IMR-90 (cell line): ENCODE results near the gene MOB3B. TPM values are rescaled to one million over a fixed set of nuclear protein-coding genes. Genes with fewer than 3 reads are reported as not detected.

ENCODE experiments used
- ATAC-seq: fragments of 200-7000 bp; cut with Tn5 transposase; 2 replicates; pipeline ENCODE4 v1.9.1; 2020; ENCODE audit warnings: low read depth, mild to moderate bottlenecking, moderate library complexity
- BruUV-seq: library from RNA; stranded (reverse); fragments of 400-500 nt; replicated peaks from 2 replicates; lab custom pipeline; 2021; lab: Mats Ljungman, UMichigan
- CTCF ChIA-PET: fragments of 300-600 bp; formaldehyde crosslinking; extraction: SDS; loops from one replicate; lab custom pipeline; 2021; ENCODE audit warnings: antibody characterized with exemption; lab: Yijun Ruan, JAX
- POLR2A ChIA-PET: fragments of 300-600 bp; sonication (Branson Sonifier 250); formaldehyde crosslinking; loops from one replicate; lab custom pipeline; 2022; ENCODE audit warnings: antibody characterized with exemption; ENCODE audit not compliant: unreplicated experiment; lab: Charles Lee
- DNase-seq: peaks from one replicate; pipeline ENCODE4 v3.0.0; 2013
- H2AFZ ChIP-seq: replicated peaks from 2 replicates; pipeline ENCODE3; 2013; ENCODE audit warnings: low read length, mild to moderate bottlenecking; ENCODE audit not compliant: poor library complexity
- H2AK5ac ChIP-seq: 2 replicates; pipeline ENCODE4 v1.6.1; 2013; ENCODE audit warnings: low read depth, low read length, inconsistent platforms
- H2AK9ac ChIP-seq: replicated peaks from 2 replicates; pipeline ENCODE3; 2013; ENCODE audit warnings: mild to moderate bottlenecking, low read depth, low read length, moderate library complexity; ENCODE audit not compliant: poor library complexity
- H2BK120ac ChIP-seq: 2 replicates; pipeline ENCODE4 v1.6.1; 2013; ENCODE audit warnings: low read depth, low read length, inconsistent platforms
- H2BK15ac ChIP-seq: 3 replicates; pipeline ENCODE4 v1.6.1; 2013; ENCODE audit warnings: low read depth, low read length, inconsistent platforms
- H2BK20ac ChIP-seq: 2 replicates; pipeline ENCODE4 v1.6.1; 2013; ENCODE audit warnings: low read depth, mild to moderate bottlenecking, inconsistent platforms, low read length, moderate library complexity
- H2BK5ac ChIP-seq: 2 replicates; pipeline ENCODE4 v1.6.1; 2013; ENCODE audit warnings: mild to moderate bottlenecking, low read depth, low read length, inconsistent platforms; ENCODE audit not compliant: poor library complexity, severe bottlenecking
- H3K14ac ChIP-seq: replicated peaks from 2 replicates; pipeline ENCODE4 v1.6.1; 2013; ENCODE audit warnings: low read depth, low read length, inconsistent platforms
- H3K18ac ChIP-seq: 2 replicates; pipeline ENCODE4 v1.6.1; 2013; ENCODE audit warnings: low read depth, low read length, control low read depth
- H3K23ac ChIP-seq: 2 replicates; pipeline ENCODE4 v1.6.1; 2013; ENCODE audit warnings: low read depth, low read length, inconsistent platforms
- H3K27ac ChIP-seq: 2 replicates; pipeline ENCODE4 v1.5.1; 2013; ENCODE audit warnings: mild to moderate bottlenecking, control low read depth, low read length; ENCODE audit not compliant: insufficient read depth
- H3K27me3 ChIP-seq: 2 replicates; pipeline ENCODE4 v1.6.1; 2013; ENCODE audit warnings: low read length; ENCODE audit not compliant: control insufficient read depth, insufficient read depth
- H3K36me3 ChIP-seq: 2 replicates; pipeline ENCODE4 v1.6.1; 2013; ENCODE audit warnings: low read length, mixed read lengths; ENCODE audit not compliant: control insufficient read depth, insufficient read depth
- H3K4ac ChIP-seq: 2 replicates; pipeline ENCODE4 v1.6.1; 2013; ENCODE audit warnings: low read depth, low read length, inconsistent platforms
- H3K4me1 ChIP-seq: 2 replicates; pipeline ENCODE4 v1.6.1; 2013; ENCODE audit warnings: low read length, mixed read lengths; ENCODE audit not compliant: control insufficient read depth, insufficient read depth
- H3K4me2 ChIP-seq: 2 replicates; pipeline ENCODE4 v1.6.1; 2013; ENCODE audit warnings: low read depth, mild to moderate bottlenecking, control low read depth, low read length, moderate library complexity
- H3K4me3 ChIP-seq: 2 replicates; pipeline ENCODE4 v1.5.1; 2013; ENCODE audit warnings: low read depth, mild to moderate bottlenecking, control low read depth, low read length, moderate library complexity; ENCODE audit not compliant: insufficient read depth
- H3K56ac ChIP-seq: 2 replicates; pipeline ENCODE4 v1.6.1; 2013; ENCODE audit warnings: low read length, inconsistent platforms; ENCODE audit not compliant: insufficient read depth; ENCODE audit errors: extremely low read depth
- H3K79me1 ChIP-seq, 2 experiments: 2 replicates each; pipeline ENCODE4 v1.6.1; 2013; ENCODE audit warnings: low read length in 2 of 2, inconsistent platforms in 1 of 2, low read depth in 1 of 2
- H3K9ac ChIP-seq: 2 replicates; pipeline ENCODE4 v1.6.1; 2013; ENCODE audit warnings: low read depth, low read length, control low read depth
- H3K9me1 ChIP-seq: 2 replicates; pipeline ENCODE4 v1.6.1; 2013; ENCODE audit warnings: low read length, inconsistent platforms; ENCODE audit not compliant: insufficient read depth
- H3K9me3 ChIP-seq: 2 replicates; pipeline ENCODE4 v1.6.1; 2013; ENCODE audit warnings: low read length; ENCODE audit not compliant: control insufficient read depth, insufficient read depth
- H4K20me1 ChIP-seq: 2 replicates; pipeline ENCODE4 v1.6.1; 2013; ENCODE audit warnings: low read length, inconsistent platforms; ENCODE audit not compliant: insufficient read depth
- H4K5ac ChIP-seq: 2 replicates; pipeline ENCODE4 v1.6.1; 2013; ENCODE audit warnings: mild to moderate bottlenecking, low read depth, low read length, control low read depth
- H4K8ac ChIP-seq, 2 experiments: 2 replicates each; pipeline ENCODE4 v1.6.1; 2013; ENCODE audit warnings: low read depth in 2 of 2, low read length in 2 of 2, control low read depth in 1 of 2, inconsistent platforms in 1 of 2
- H4K91ac ChIP-seq: 2 replicates; pipeline ENCODE4 v1.6.1; 2013; ENCODE audit warnings: low read depth, low read length, inconsistent platforms; ENCODE audit not compliant: insufficient read depth
- CEBPB ChIP-seq: IDR thresholded peaks from 2 replicates; pipeline ENCODE4 v1.6.1; 2012; ENCODE audit warnings: low read depth, low read length, improper control_type of control experiment
- NFE2L2 ChIP-seq: fragments of 150-350 bp; IDR thresholded peaks from 2 replicates; pipeline ENCODE4 v1.6.1; 2016; ENCODE audit warnings: low read depth, mild to moderate bottlenecking, low read length
- RAD21 ChIP-seq: IDR thresholded peaks from 2 replicates; pipeline ENCODE4 v1.6.1; 2012; ENCODE audit warnings: low read length, improper control_type of control experiment
- SMC3 ChIP-seq: fragments of 150-350 bp; IDR thresholded peaks from 2 replicates; pipeline ENCODE4 v1.6.1; 2016; ENCODE audit warnings: low read depth, mild to moderate bottlenecking, antibody characterized with exemption, low read length, moderate library complexity
- WGBS, 2 experiments: methylation state at CpG; one replicate each; pipeline versions ENCODE4 v1.1.5 to v1.1.7; 2013; ENCODE audit warnings: missing lambda C conversion rate in 2 of 2; ENCODE audit not compliant: insufficient read length in 1 of 2; ENCODE audit errors: extremely low coverage in 2 of 2; 5-methylcytosine and 5-hydroxymethylcytosine counted together
- dilution Hi-C: fragments of 300-500 bp; cut with HindIII; formaldehyde crosslinking; loops from one replicate; pipeline ENCODE4 v1.14.3; 2018; ENCODE audit warnings: low sequenced_read_pairs; ENCODE audit not compliant: unreplicated experiment
- in situ Hi-C: fragments of 300-500 bp; cut with MboI; formaldehyde crosslinking; loops from 3 replicates; pipeline ENCODE4 v1.14.3; 2019; ENCODE audit warnings: low sequenced_read_pairs, inconsistent platforms, mixed read lengths
- intact Hi-C: fragments of 100-400 bp; cut with micrococcal nuclease; formaldehyde crosslinking; loops from 2 replicates; pipeline ENCODE4 v1.10.0; 2022
- polyA plus RNA-seq, 3 experiments: library from polyadenylated mRNA; depleted of rRNA; stranded (reverse); fragments of >200 nt; gene quantifications; 2 replicates each; pipeline ENCODE4 v1.2.3, GENCODE V29; 2012; ENCODE audit warnings: low replicate concordance in 1 of 3
- total RNA-seq: library from RNA; depleted of rRNA; stranded (reverse); fragments of >200 nt; gene quantifications from 2 replicates; pipeline ENCODE4 v1.2.3, GENCODE V29; 2012
- TF ChIP-seq, protein P1 (sequence below): fragments of 150-350 bp; IDR thresholded peaks from 2 replicates; pipeline ENCODE4 v1.6.1; 2017; ENCODE audit warnings: mild to moderate bottlenecking, antibody characterized with exemption, low read length, low read depth

MOB3B gene
- total and polyA plus RNA-seq, 2 of the 4 experiments (the other 2 are of a cell fraction), result under 0.01 to 0.02 TPM

- TF ChIP-seq, protein P1, sequence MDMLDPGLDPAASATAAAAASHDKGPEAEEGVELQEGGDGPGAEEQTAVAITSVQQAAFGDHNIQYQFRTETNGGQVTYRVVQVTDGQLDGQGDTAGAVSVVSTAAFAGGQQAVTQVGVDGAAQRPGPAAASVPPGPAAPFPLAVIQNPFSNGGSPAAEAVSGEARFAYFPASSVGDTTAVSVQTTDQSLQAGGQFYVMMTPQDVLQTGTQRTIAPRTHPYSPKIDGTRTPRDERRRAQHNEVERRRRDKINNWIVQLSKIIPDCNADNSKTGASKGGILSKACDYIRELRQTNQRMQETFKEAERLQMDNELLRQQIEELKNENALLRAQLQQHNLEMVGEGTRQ, result no peak
- TF ChIP-seq RAD21 (no peak), SMC3 (no peak), NFE2L2 (no peak)
These were observed 181.7 kb downstream of the MOB3B start (continued) for GRCh38 chr9:27347889-27348288.

DNA sequence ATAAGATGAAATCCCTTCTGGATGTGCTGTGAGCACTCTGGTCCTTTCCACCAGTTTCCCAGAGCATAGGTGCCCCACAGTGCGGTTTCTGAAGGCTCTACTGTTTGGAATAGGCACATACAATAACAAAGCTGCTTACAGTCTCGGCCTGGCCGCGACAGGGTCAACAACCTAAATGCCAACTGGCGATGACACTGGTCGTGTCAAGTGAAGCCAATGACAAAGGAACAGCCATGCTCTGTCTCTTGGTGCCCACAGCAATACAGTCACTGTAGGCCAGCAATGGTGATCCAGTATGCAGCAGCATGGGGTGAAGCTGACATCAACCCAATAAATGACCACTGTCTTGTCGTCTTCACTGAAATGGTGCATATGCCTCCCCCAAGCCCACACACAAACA, 184.8 kb downstream of the MOB3B start:
- Histone ChIP-seq H4K8ac (no peak overlapping the region), H3K18ac (no peak overlapping the region), H3K36me3 (no peaks in the 10 kb centered on the region), H3K9me1 (no peaks in the 10 kb centered on the region), H3K4ac (no peak overlapping the region), H2AK9ac (no peak overlapping the region), H2AFZ (no peak overlapping the region), H3K27ac (no peak overlapping the region), H3K14ac (no peak overlapping the region), H3K4me1 (no peaks in the 10 kb centered on the region), H3K56ac (no peak overlapping the region), H3K23ac (no peak overlapping the region), H4K20me1 (no peaks in the 10 kb centered on the region), H4K5ac (no peak overlapping the region), H3K9ac (no peak overlapping the region), H2BK20ac (no peak overlapping the region), H4K91ac (no peak overlapping the region), H3K4me3 (no peak overlapping the region), H3K27me3 (peaks cover 14% of the 10 kb centered on the region), H2BK120ac (no peak overlapping the region), H3K79me1 (no peaks in the 10 kb centered on the region), H2AK5ac (no peak overlapping the region), H3K9me3 (no peaks in the 10 kb centered on the region), H3K4me2 (no peak overlapping the region), H2BK15ac (no peak overlapping the region), H2BK5ac (no peak overlapping the region)
- intact Hi-C loops, result no loop called here
- DNase-seq, result no peak
- 69% methylated on average over 5 of the region's 7 CpGs; no CpG with 5 or more reads in 1 of the 2 experiments for WGBS, 2 experiments
- dilution Hi-C loops, result no loop called here
- TF ChIP-seq CEBPB, result no peak
- BruUV-seq, result no TSS peak
- no peak for ATAC-seq
- ChIA-PET POLR2A (no interaction called here), CTCF (no interaction called here)
- in situ Hi-C loops, result no loop called here
